Right lobe of liver (tissue), 6 donors: ENCODE data around the gene CEP128. TPM values are rescaled to one million over a fixed set of nuclear protein-coding genes. Genes with fewer than 3 reads are reported as not detected.

ENCODE experiments used
- ATAC-seq, 4 donors: fragments of 200-7000 bp; cut with Tn5 transposase; one replicate each; pipeline ENCODE4 v1.9.1; 2020; ENCODE audit warnings: mild to moderate bottlenecking in 4 of 4, moderate library complexity in 4 of 4
- DNase-seq, 3 donors: peaks; one replicate each; pipeline ENCODE4 v3.0.0-alpha.2; 2020
- H3K27ac ChIP-seq, 3 donors: fragments of 200-600 bp; one replicate each; pipeline ENCODE4 v1.8.0; 2022
- H3K27me3 ChIP-seq, 2 donors: fragments of 200-600 bp; one replicate each; pipeline ENCODE4 v1.8.0; 2022
- H3K36me3 ChIP-seq, 4 donors: fragments of 200-600 bp; sonication (generic) in 1 of 4; one replicate each; pipeline versions ENCODE4 v1.5.1 to v1.8.0; 2017 to 2022; ENCODE audit warnings: control low read depth in 1 of 4
- H3K4me1 ChIP-seq, 4 donors: fragments of 200-600 bp; sonication (generic) in 1 of 4; one replicate each; pipeline versions ENCODE4 v1.5.1 to v1.8.0; 2017 to 2022; ENCODE audit warnings: control low read depth in 1 of 4
- H3K4me3 ChIP-seq, 3 donors: fragments of 200-600 bp; one replicate each; pipeline ENCODE4 v1.8.0; 2022
- H3K9me3 ChIP-seq, 4 donors: fragments of 200-600 bp; sonication (generic) in 1 of 4; one replicate each; pipeline versions ENCODE4 v1.5.1 to v1.8.0; 2017 to 2022; ENCODE audit warnings: control low read depth in 1 of 4
- POLR2A ChIP-seq: fragments of 450-650 bp; IDR thresholded peaks from one replicate; pipeline ENCODE4 v1.6.1; 2017; ENCODE audit warnings: antibody characterized with exemption, mild to moderate bottlenecking
- WGBS: methylation state at CpG from one replicate; pipeline ENCODE4 v1.1.6; 2018; ENCODE audit warnings: low coverage, low lambda C conversion rate; ENCODE audit not compliant: insufficient coverage; ENCODE audit errors: missing lambda C conversion rate; 5-methylcytosine and 5-hydroxymethylcytosine counted together
- intact Hi-C, 2 donors: fragments of 100-400 bp; cut with DNase I; formaldehyde crosslinking; loops; one replicate each; pipeline versions ENCODE4 v1.11.2 to v1.14.1; 2022
- total RNA-seq, 6 experiments: library from RNA; depleted of rRNA in 2 of 6; stranded (reverse); fragments of >200 nt in 2 of 6; fragmentation: NEBNext Ultra II Directional in 3 of 6; extraction: Animal tissue kit (Norgen Biotek cat#: 25700) in 3 of 6; gene quantifications; one replicate each; pipeline versions ENCODE4 v1.1.0 to v1.2.4, GENCODE V29; 2016 to 2023
- TF ChIP-seq, protein P1 (sequence below), 4 donors: fragments of 200-600 bp in 3 of 4; fragments of 450-650 bp in 1 of 4; IDR thresholded peaks; one replicate each; pipeline versions ENCODE4 v1.5.1 to v1.8.0; 2016 to 2022; ENCODE audit warnings: antibody characterized with exemption in 4 of 4, mild to moderate bottlenecking in 2 of 4
- donor health status: DM: no; HTN: yes; CAD: no.
- donor health status: DM: no; HTN: no; CAD: no.
- donor health status: DM: no; HTN: no; CAD: no.
- donor health status: DM: no; HTN: yes; CAD: no.
- donor health status: DM: no; HTN: yes; CAD: no.

CEP128 gene
- total RNA-seq, 6 experiments from 2014 or later = 0.81 to 9.5 (median 1.7) TPM

DNA sequence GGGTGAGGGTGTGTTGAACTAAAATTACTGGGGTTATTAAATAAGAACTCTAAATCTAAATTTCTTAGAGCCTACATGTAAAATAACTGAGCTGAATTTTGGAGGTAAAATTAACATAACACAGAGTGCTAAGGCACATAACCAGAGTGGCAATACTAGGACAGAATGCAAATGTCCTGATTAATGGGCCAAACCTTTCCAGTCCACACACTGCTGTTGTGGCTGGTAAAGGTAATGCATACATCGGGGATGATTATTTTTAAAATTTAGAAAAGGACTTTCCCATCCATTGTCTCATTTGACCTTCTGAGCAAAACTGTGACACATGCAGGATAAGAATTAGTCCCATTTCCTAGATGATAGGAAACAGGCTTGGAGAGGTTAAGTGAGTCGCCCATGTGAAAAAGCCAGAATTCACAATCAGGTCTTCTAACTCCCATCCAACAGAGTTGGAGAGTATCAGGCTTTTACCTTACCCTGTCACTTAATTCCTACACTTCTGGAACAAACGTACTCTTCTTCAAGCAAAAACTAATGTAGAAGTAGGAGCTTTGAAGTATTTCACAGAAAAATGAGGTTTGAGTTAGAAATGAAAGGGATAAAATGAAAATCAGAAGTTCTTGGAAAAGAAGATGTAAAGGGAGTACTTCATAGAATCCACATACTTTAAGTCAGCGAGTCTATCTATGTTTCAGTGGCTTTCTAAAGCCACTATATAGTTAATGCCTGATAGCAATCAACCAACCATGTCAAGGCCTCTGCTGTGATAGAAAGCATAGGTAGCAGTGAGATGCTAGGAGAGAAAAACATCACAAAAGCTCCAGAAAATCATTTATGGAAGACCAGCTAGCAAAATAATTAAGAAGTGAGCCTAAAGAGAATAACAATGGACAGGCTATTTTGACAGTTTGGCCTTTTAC lies 395.3 kb downstream of the CEP128 start:
- no peak overlapping the region for H3K4me3 ChIP-seq
- no peak for DNase-seq
- H3K4me1 ChIP-seq = no peaks in the 10 kb centered on the region
- no peak for ATAC-seq
- WGBS = 67% methylated on average over 4 of the region's 4 CpGs
- no peaks in the 10 kb centered on the region for H3K36me3 ChIP-seq
- H3K27me3 ChIP-seq = no peaks in the 10 kb centered on the region
- intact Hi-C loops = no loop called here
- H3K9me3 ChIP-seq = no peaks in the 10 kb centered on the region
- TF ChIP-seq, protein P1, sequence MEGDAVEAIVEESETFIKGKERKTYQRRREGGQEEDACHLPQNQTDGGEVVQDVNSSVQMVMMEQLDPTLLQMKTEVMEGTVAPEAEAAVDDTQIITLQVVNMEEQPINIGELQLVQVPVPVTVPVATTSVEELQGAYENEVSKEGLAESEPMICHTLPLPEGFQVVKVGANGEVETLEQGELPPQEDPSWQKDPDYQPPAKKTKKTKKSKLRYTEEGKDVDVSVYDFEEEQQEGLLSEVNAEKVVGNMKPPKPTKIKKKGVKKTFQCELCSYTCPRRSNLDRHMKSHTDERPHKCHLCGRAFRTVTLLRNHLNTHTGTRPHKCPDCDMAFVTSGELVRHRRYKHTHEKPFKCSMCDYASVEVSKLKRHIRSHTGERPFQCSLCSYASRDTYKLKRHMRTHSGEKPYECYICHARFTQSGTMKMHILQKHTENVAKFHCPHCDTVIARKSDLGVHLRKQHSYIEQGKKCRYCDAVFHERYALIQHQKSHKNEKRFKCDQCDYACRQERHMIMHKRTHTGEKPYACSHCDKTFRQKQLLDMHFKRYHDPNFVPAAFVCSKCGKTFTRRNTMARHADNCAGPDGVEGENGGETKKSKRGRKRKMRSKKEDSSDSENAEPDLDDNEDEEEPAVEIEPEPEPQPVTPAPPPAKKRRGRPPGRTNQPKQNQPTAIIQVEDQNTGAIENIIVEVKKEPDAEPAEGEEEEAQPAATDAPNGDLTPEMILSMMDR (IDR thresholded peaks at IDR 0.05) = no peak
- no peak for TF ChIP-seq POLR2A
- no peak overlapping the region for H3K27ac ChIP-seq

DNA sequence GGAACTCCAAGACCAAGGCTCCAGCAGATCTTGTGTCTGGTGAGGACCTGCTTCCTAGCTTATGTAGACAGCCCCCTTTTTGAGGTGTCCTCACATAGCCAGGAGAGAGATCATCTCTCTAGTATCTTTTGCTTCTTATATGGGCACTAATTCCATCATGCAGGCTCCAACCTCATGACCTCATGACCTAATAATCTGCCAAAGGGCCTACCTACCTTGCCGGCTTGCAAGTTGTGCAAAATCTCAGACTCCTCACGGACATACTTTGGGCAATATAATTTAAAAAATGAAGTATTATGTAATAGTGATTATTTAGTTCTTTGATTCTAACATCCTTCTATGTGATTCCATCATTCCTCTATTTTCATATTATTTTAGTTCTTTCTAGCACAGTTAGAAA lies 397.2 kb downstream of the CEP128 start:
- no peak overlapping the region for H3K27ac ChIP-seq
- ATAC-seq = no peak
- no peaks in the 10 kb centered on the region for H3K4me1 ChIP-seq
- no peak for DNase-seq
- intact Hi-C loops = no loop called here
- H3K27me3 ChIP-seq = no peaks in the 10 kb centered on the region
- 91% methylated on average over 2 of the region's 2 CpGs for WGBS
- TF ChIP-seq POLR2A = no peak
- TF ChIP-seq, protein P1 (IDR thresholded peaks at IDR 0.05) = no peak
- no peak overlapping the region for H3K4me3 ChIP-seq
- H3K36me3 ChIP-seq = no peaks in the 10 kb centered on the region
- H3K9me3 ChIP-seq = no peaks in the 10 kb centered on the region

DNA sequence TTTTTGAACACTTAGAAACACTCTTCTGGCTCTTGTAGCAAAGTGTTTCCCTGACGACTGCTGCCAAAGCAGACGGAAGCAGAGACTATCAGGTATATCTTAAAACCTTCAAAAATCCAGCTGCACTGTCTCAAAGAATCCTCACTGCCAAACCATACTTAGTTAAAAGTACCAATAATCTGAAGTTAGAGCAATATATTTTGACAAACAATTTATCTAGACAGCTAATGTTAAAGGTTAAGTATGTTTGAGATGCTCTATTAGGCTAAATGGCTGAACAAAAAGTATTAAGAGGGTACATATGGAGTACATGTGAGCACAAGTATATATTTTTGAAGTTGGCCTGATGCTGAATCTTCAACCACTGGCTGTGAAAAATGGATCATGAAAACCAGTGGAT lies 398.3 kb downstream of the CEP128 start:
- no peak for TF ChIP-seq POLR2A
- TF ChIP-seq, protein P1 (IDR thresholded peaks at IDR 0.05) = no peak
- ATAC-seq = no peak
- intact Hi-C loops = no loop called here
- no peak for DNase-seq
- Histone ChIP-seq H3K4me3 (no peak overlapping the region), H3K27me3 (no peaks in the 10 kb centered on the region), H3K4me1 (no peaks in the 10 kb centered on the region), H3K27ac (no peak overlapping the region), H3K9me3 (no peaks in the 10 kb centered on the region), H3K36me3 (no peaks in the 10 kb centered on the region)
- WGBS = 86% methylated on average over 2 of the region's 2 CpGs

DNA sequence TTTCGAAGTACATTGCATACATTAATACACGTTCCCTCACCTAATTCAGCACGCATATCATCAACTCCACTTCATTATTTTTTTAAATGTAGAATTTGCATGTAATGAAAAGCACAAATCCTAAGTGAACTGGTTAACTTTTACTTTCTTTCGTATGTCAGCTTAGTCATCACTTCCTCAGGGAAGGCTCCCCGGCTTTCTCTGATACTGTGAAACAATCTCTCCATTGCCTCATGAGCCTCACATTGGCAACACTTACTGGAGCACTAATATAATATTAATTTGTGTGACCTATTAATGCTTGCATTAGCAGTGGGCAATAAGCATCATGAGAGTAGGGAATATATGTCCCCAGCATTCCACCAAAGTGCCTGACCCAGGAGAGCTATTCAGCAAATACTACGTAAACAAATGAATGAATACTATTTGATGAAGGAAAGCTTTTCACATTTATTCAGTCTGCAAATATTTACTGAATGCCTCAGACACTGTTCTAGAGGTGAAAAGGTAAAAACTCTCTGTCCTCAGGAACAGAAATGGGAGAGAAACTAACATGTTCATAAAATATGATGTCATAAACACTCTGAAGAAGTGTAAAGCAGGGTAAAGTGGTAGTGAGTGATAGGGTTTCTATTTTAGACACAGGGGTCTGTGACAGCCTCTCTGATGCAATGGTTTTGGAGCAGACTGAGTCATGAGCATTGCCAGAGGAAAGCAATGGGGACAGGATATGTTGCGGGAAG lies 402.7 kb downstream of the CEP128 start:
- WGBS = 80% methylated on average over 7 of the region's 7 CpGs
- intact Hi-C loops = no loop called here
- no peak for ATAC-seq
- no peak for DNase-seq
- Histone ChIP-seq H3K36me3 (no peaks in the 10 kb centered on the region), H3K4me1 (no peaks in the 10 kb centered on the region), H3K27me3 (no peaks in the 10 kb centered on the region), H3K27ac (no peak overlapping the region), H3K9me3 (no peaks in the 10 kb centered on the region), H3K4me3 (no peak overlapping the region)
- TF ChIP-seq, protein P1 (IDR thresholded peaks at IDR 0.05) = no peak
- no peak for TF ChIP-seq POLR2A
